Measurements from ENCODE around the gene RSAD1. TPM values are rescaled to one million over a fixed set of nuclear protein-coding genes. Genes with fewer than 3 reads are reported as not detected.

Gene RSAD1
- total and polyA plus RNA-seq, 2 donors (not counting 3 experiments of a cell fraction or from before 2014, with no cell fraction given) = 20.3 to 35.5 TPM

- Histone ChIP-seq H3K4me2 (ENCODE audit: insufficient read depth, low read length) (no peak overlapping the region), H3K9me1 (replicated peaks; ENCODE audit: control insufficient read depth, extremely low read depth, insufficient read depth, low read length) (no peaks in the 10 kb centered on the region), H3K9ac (replicated peaks; ENCODE audit: extremely low read depth, insufficient read depth, low read length) (no peak overlapping the region), H3K36me3 (ENCODE audit: control insufficient read depth in 2 of 2, extremely low read depth in 1 of 2, insufficient read depth in 2 of 2, low read length in 2 of 2) (no peaks in the 10 kb centered on the region), H3K79me2 (ENCODE audit: control insufficient read depth, insufficient read depth, low read length) (no peaks in the 10 kb centered on the region), H2AFZ (ENCODE audit: low read depth, low read length) (no peak overlapping the region), H3K27ac (ENCODE audit: insufficient read depth, low read depth, low read length) (no peak overlapping the region), H3K27me3 (ENCODE audit: control insufficient read depth in 2 of 2, insufficient read depth in 2 of 2, low read length in 2 of 2) (no peaks in the 10 kb centered on the region), H3K9me3 (replicated peaks; ENCODE audit: control insufficient read depth, insufficient read depth, low read length) (no peaks in the 10 kb centered on the region), H3K4me3 (replicated peaks in 1 of 3; ENCODE audit: insufficient read depth in 1 of 3, low read depth in 1 of 3, low read length in 3 of 3) (no peak overlapping the region), H4K20me1 (replicated peaks; ENCODE audit: control insufficient read depth, extremely low read depth, insufficient read depth, low read length) (no peaks in the 10 kb centered on the region), H3K4me1 (ENCODE audit: control insufficient read depth, extremely low read depth, insufficient read depth, low read length) (no peaks in the 10 kb centered on the region)
- TF ChIP-seq JUN (IDR thresholded peaks at IDR 0.05; ENCODE audit: borderline replicate concordance, insufficient read depth, insufficient read length, low read depth) (no peak), GATA2 (IDR thresholded peaks at IDR 0.05; ENCODE audit: insufficient read depth, insufficient read length, low read depth, low read length) (no peak), MAX (IDR thresholded peaks at IDR 0.05; ENCODE audit: insufficient read depth, insufficient read length) (no peak), FOS (IDR thresholded peaks at IDR 0.05; ENCODE audit: borderline replicate concordance, insufficient read depth, low read length) (no peak), POLR2AphosphoS5 (IDR thresholded peaks at IDR 0.05; ENCODE audit: insufficient read depth, low read depth, low read length) (no peak), CTCF (IDR thresholded peaks at IDR 0.05; ENCODE audit: extremely low read depth in 1 of 2, insufficient read depth in 1 of 2, low read depth in 1 of 2, low read length in 2 of 2) (no peak), MYC (IDR thresholded peaks at IDR 0.05; ENCODE audit: low read depth, low read length) (no peak), POLR2A (IDR thresholded peaks at IDR 0.05; ENCODE audit: low read depth, low read length) (no peak), EZH2 (IDR thresholded peaks at IDR 0.05; ENCODE audit: borderline replicate concordance, low read depth, low read length, severe bottlenecking) (no peak)
- FAIRE-seq (no peak), DNase-seq (ENCODE audit: low read depth, low spot score) (no peak)
- POLR2A ChIA-PET = no interaction called here
- intact Hi-C loops (cut with micrococcal nuclease) = no loop called here
- dilution Hi-C loops (cut with MboI; ENCODE audit: extremely low pct_ligation_motif_present, low sequenced_read_pairs) = no loop called here
- CTCF ChIA-PET = no interaction called here
- BruUV-seq (replicated peaks) = no TSS peak
Measured at GRCh38 chr17:50448643-50449042, 30.0 kb upstream of the RSAD1 start.
